Loucy (cell line): Measurements from ENCODE around the gene VANGL2.

ENCODE experiments used
- H2AFZ ChIP-seq: fragments of 200-600 bp; sonication (generic); 2 replicates; pipeline ENCODE4 v1.6.0; 2016; ENCODE audit warnings: antibody characterized with exemption, mild to moderate bottlenecking, low read length, moderate library complexity
- H3F3A ChIP-seq: fragments of 200-600 bp; 2 replicates; pipeline ENCODE4 v1.6.0; 2016; ENCODE audit warnings: antibody characterized with exemption, low read depth, mild to moderate bottlenecking
- H3K27me3 ChIP-seq: fragments of 200-600 bp; sonication (generic); 2 replicates; pipeline ENCODE4 v1.6.1; 2014; ENCODE audit warnings: low read length, mild to moderate bottlenecking; ENCODE audit not compliant: insufficient read depth, poor library complexity, severe bottlenecking
- H3K36me3 ChIP-seq: fragments of 200-600 bp; sonication (generic); 2 replicates; pipeline ENCODE4 v1.6.1; 2016; ENCODE audit warnings: low read length; ENCODE audit not compliant: insufficient read depth
- H3K4me1 ChIP-seq: fragments of 200-600 bp; sonication (generic); 2 replicates; pipeline ENCODE4 v1.5.1; 2014; ENCODE audit warnings: low read length, mild to moderate bottlenecking; ENCODE audit not compliant: insufficient read depth, poor library complexity, severe bottlenecking
- H3K4me2 ChIP-seq: fragments of 200-600 bp; sonication (generic); 2 replicates; pipeline ENCODE4 v1.6.0; 2014; ENCODE audit warnings: antibody characterized with exemption, low read length, low read depth, mild to moderate bottlenecking; ENCODE audit not compliant: poor library complexity, severe bottlenecking
- H3K4me3 ChIP-seq: fragments of 200-600 bp; sonication (generic); 2 replicates; pipeline ENCODE4 v1.5.1; 2014; ENCODE audit warnings: low read length, mild to moderate bottlenecking, mixed read lengths; ENCODE audit not compliant: poor library complexity, severe bottlenecking
- H3K79me2 ChIP-seq: fragments of 200-600 bp; sonication (generic); 2 replicates; pipeline ENCODE4 v1.6.1; 2014; ENCODE audit warnings: low read length; ENCODE audit not compliant: insufficient read depth
- H3K9ac ChIP-seq: fragments of 200-600 bp; sonication (generic); 2 replicates; pipeline ENCODE4 v1.6.0; 2014; ENCODE audit warnings: mild to moderate bottlenecking, low read depth, low read length, moderate library complexity; ENCODE audit not compliant: poor library complexity, severe bottlenecking
- H3K9me2 ChIP-seq: fragments of 200-600 bp; sonication (generic); replicated peaks from 2 replicates; pipeline ENCODE4 v1.6.1; 2016; ENCODE audit warnings: low read depth, low read length, mixed read lengths
- H3K9me3 ChIP-seq: fragments of 200-600 bp; sonication (generic); 2 replicates; pipeline ENCODE4 v1.6.1; 2014; ENCODE audit warnings: mild to moderate bottlenecking, antibody characterized with exemption, low read length, low read depth; ENCODE audit not compliant: insufficient read depth
- H4K20me1 ChIP-seq: fragments of 200-600 bp; sonication (generic); 2 replicates; pipeline ENCODE4 v1.6.0; 2014; ENCODE audit warnings: antibody characterized with exemption, low read length, mild to moderate bottlenecking; ENCODE audit not compliant: insufficient read depth, poor library complexity, severe bottlenecking
- CTCF ChIP-seq: fragments of 200-600 bp; sonication (generic); conservative IDR thresholded peaks from 2 replicates; pipeline ENCODE4 v1.5.1; 2014; ENCODE audit warnings: mild to moderate bottlenecking, antibody characterized with exemption, low read length
- EZH2phosphoT487 ChIP-seq: fragments of 200-600 bp; IDR thresholded peaks from 2 replicates; pipeline ENCODE4 v1.6.1; 2018; ENCODE audit warnings: antibody characterized with exemption, mild to moderate bottlenecking, moderate library complexity, borderline replicate concordance

The VANGL2 gene

GRCh38 chr1:160414881-160415280 lies 14.5 kb downstream of the VANGL2 start:
- Histone ChIP-seq H2AFZ (no peak overlapping the region), H3K4me3 (no peak overlapping the region), H3F3A (no peaks in the 10 kb centered on the region), H3K4me1 (peaks cover 5% of the 10 kb centered on the region), H3K4me2 (no peak overlapping the region), H3K27me3 (no peaks in the 10 kb centered on the region), H3K9me2 (no peaks in the 10 kb centered on the region), H3K79me2 (no peaks in the 10 kb centered on the region), H3K36me3 (no peaks in the 10 kb centered on the region), H3K9ac (no peak overlapping the region), H4K20me1 (no peaks in the 10 kb centered on the region), H3K9me3 (no peaks in the 10 kb centered on the region)
- TF ChIP-seq EZH2phosphoT487, result no peak
- no peak for TF ChIP-seq CTCF

GRCh38 chr1:160415696-160416290 lies 15.4 kb downstream of the VANGL2 start:
- TF ChIP-seq CTCF, result no peak
- H3K4me1 ChIP-seq, result peaks cover 5% of the 10 kb centered on the region
- H3K9me3 ChIP-seq, result no peaks in the 10 kb centered on the region
- no peak overlapping the region for H2AFZ ChIP-seq
- H3K4me2 ChIP-seq, result no peak overlapping the region
- no peaks in the 10 kb centered on the region for H3K9me2 ChIP-seq
- no peaks in the 10 kb centered on the region for H3K36me3 ChIP-seq
- no peak overlapping the region for H3K9ac ChIP-seq
- no peaks in the 10 kb centered on the region for H4K20me1 ChIP-seq
- no peaks in the 10 kb centered on the region for H3K27me3 ChIP-seq
- no peak overlapping the region for H3K4me3 ChIP-seq
- H3F3A ChIP-seq, result no peaks in the 10 kb centered on the region
- no peaks in the 10 kb centered on the region for H3K79me2 ChIP-seq

- Histone ChIP-seq H3K79me2 (no peaks in the 10 kb centered on the region), H3K4me1 (peaks cover 5% of the 10 kb centered on the region), H3K4me3 (no peak overlapping the region), H3K9me3 (no peaks in the 10 kb centered on the region), H4K20me1 (no peaks in the 10 kb centered on the region), H2AFZ (no peak overlapping the region), H3K36me3 (no peaks in the 10 kb centered on the region), H3K9me2 (no peaks in the 10 kb centered on the region), H3K9ac (no peak overlapping the region), H3F3A (no peaks in the 10 kb centered on the region), H3K4me2 (no peak overlapping the region), H3K27me3 (no peaks in the 10 kb centered on the region)
- TF ChIP-seq CTCF, result peak; percentile 59
- no peak for TF ChIP-seq EZH2phosphoT487
These were observed 16.0 kb downstream of the VANGL2 start for GRCh38 chr1:160416369-160416768.
